K562 (cell line): ENCODE measurements around the gene CTRL. TPM values are rescaled to one million over a fixed set of nuclear protein-coding genes. Genes with fewer than 3 reads are reported as not detected.

ENCODE experiments used
- CREB3L1 ChIP-seq: fragments of 450-650 bp; IDR thresholded peaks from 2 replicates; pipeline ENCODE4 v1.6.1; 2014; ENCODE audit warnings: low read depth, mild to moderate bottlenecking, moderate library complexity, borderline replicate concordance
- FOXP4 ChIP-seq: sonication (generic); formaldehyde crosslinking; IDR thresholded peaks from 2 replicates; pipeline ENCODE4 v1.8.0; 2022; ENCODE audit warnings: mild to moderate bottlenecking, missing genetic modification reagents, borderline replicate concordance
- HNRNPLL ChIP-seq: fragments of 200-400 bp; formaldehyde crosslinking; IDR thresholded peaks from 2 replicates; pipeline ENCODE4 v1.6.1; 2017; ENCODE audit warnings: low read length, low read depth, mild to moderate bottlenecking; ENCODE audit not compliant: poor library complexity, severe bottlenecking
- KDM2B ChIP-seq: fragments of 250-450 bp; sonication (Bioruptor Pico); IDR thresholded peaks from 2 replicates; pipeline ENCODE4 v1.8.0; 2021; ENCODE audit warnings: mild to moderate bottlenecking, moderate library complexity
- SIRT6 ChIP-seq: IDR thresholded peaks from one replicate; pipeline ENCODE4 v1.6.1; 2012; ENCODE audit warnings: low read depth, mild to moderate bottlenecking, control low read depth, inconsistent platforms, low read length, moderate library complexity
- UBTF ChIP-seq, 2 experiments: IDR thresholded peaks; 2 replicates each; pipeline ENCODE4 v1.6.1; 2012; ENCODE audit warnings: improper control_type of control experiment in 2 of 2, low read depth in 2 of 2, low read length in 2 of 2, borderline replicate concordance in 1 of 2
- ZNF165 ChIP-seq: fragments of 250-450 bp; sonication (Bioruptor Pico); IDR thresholded peaks from 2 replicates; pipeline ENCODE4 v1.4.0; 2020; ENCODE audit warnings: borderline replicate concordance
- polyA plus RNA-seq, 8 experiments: library from polyadenylated mRNA; depleted of rRNA in 4 of 8; stranded (reverse) in 5 of 8; unstranded in 3 of 8; fragments of >200 nt; fragmentation: Nextera tagmentation in 2 of 8; fragmentation: Illumina TruSeq in 1 of 8; extraction: Ambion mirVana in 2 of 8; extraction: Trizol in 1 of 8; gene quantifications; 2 replicates each; pipeline versions ENCODE4 v1.2.1 to v1.2.3, GENCODE V29; 2011 to 2014; ENCODE audit warnings: inconsistent platforms in 1 of 8, missing spikeins in 1 of 8
- total RNA-seq, 7 experiments: library from RNA; depleted of rRNA in 6 of 7; stranded (reverse); fragments of >200 nt in 6 of 7; fragmentation: Illumina TruSeq in 2 of 7; extraction: Trizol in 2 of 7; gene quantifications; 2 replicates each; pipeline versions ENCODE4 v1.2.1 to v1.2.3, GENCODE V29; 2011 to 2021; ENCODE audit warnings: low replicate concordance in 1 of 7
- TF ChIP-seq, protein P1 (sequence below), 3 experiments: fragments of 200-800 bp in 1 of 3; fragments of 250-450 bp in 1 of 3; fragments of 450-650 bp in 1 of 3; sonication (Bioruptor Pico) in 1 of 3; sonication (Bioruptor generic) in 1 of 3; formaldehyde crosslinking in 1 of 3; IDR thresholded peaks; 2 replicates each; pipeline versions ENCODE4 v1.6.1 to v1.8.0; 2016 to 2022; ENCODE audit warnings: mild to moderate bottlenecking in 2 of 3, missing genetic modification characterization in 2 of 3, missing compliant biosample characterization in 1 of 3, moderate library complexity in 1 of 3
- TF ChIP-seq, protein P2 (sequence below): fragments of 250-450 bp; sonication (Bioruptor Pico); IDR thresholded peaks from 2 replicates; pipeline ENCODE4 v1.4.0; 2020; ENCODE audit warnings: mild to moderate bottlenecking, moderate library complexity
- TF ChIP-seq, protein P3 (sequence below): sonication (generic); formaldehyde crosslinking; IDR thresholded peaks from 2 replicates; pipeline ENCODE4 v1.8.1; 2023; ENCODE audit warnings: mild to moderate bottlenecking, missing genetic modification reagents, moderate library complexity

CTRL gene
- total and polyA plus RNA-seq, 9 of the 15 experiments (the other 6 are each of a cell fraction or from before 2014, with no cell fraction given) = 1.4 to 5.6 (median 2.5) TPM

GRCh38 chr16:67967958-67968399 is 36.3 kb upstream of the CTRL start (continued):
- TF ChIP-seq FOXP4 (no peak), CREB3L1 (peak; percentile 85), UBTF (IDR thresholded peaks at IDR 0.05; ENCODE audit: borderline replicate concordance in 1 of 2, low read depth in 2 of 2, low read length in 2 of 2) (peak in 1 of 2 experiments; percentile 24; a peak in 1 of 4 replicates), ZNF165 (no peak), SIRT6 (no peak), KDM2B (CRISPR knock-in tag) (0 out of 2 replicates have a peak, but pooled peaks have one; percentile 60), HNRNPLL (no peak)
- TF ChIP-seq, protein P1, sequence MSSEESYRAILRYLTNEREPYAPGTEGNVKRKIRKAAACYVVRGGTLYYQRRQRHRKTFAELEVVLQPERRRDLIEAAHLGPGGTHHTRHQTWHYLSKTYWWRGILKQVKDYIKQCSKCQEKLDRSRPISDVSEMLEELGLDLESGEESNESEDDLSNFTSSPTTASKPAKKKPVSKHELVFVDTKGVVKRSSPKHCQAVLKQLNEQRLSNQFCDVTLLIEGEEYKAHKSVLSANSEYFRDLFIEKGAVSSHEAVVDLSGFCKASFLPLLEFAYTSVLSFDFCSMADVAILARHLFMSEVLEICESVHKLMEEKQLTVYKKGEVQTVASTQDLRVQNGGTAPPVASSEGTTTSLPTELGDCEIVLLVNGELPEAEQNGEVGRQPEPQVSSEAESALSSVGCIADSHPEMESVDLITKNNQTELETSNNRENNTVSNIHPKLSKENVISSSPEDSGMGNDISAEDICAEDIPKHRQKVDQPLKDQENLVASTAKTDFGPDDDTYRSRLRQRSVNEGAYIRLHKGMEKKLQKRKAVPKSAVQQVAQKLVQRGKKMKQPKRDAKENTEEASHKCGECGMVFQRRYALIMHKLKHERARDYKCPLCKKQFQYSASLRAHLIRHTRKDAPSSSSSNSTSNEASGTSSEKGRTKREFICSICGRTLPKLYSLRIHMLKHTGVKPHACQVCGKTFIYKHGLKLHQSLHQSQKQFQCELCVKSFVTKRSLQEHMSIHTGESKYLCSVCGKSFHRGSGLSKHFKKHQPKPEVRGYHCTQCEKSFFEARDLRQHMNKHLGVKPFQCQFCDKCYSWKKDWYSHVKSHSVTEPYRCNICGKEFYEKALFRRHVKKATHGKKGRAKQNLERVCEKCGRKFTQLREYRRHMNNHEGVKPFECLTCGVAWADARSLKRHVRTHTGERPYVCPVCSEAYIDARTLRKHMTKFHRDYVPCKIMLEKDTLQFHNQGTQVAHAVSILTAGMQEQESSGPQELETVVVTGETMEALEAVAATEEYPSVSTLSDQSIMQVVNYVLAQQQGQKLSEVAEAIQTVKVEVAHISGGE (CRISPR knock-in tag; IDR thresholded peaks at IDR 0.05) = 0 out of 6 replicates have a peak, but pooled peaks of 1 of the 3 experiments have one; percentile 41
- TF ChIP-seq, protein P2, sequence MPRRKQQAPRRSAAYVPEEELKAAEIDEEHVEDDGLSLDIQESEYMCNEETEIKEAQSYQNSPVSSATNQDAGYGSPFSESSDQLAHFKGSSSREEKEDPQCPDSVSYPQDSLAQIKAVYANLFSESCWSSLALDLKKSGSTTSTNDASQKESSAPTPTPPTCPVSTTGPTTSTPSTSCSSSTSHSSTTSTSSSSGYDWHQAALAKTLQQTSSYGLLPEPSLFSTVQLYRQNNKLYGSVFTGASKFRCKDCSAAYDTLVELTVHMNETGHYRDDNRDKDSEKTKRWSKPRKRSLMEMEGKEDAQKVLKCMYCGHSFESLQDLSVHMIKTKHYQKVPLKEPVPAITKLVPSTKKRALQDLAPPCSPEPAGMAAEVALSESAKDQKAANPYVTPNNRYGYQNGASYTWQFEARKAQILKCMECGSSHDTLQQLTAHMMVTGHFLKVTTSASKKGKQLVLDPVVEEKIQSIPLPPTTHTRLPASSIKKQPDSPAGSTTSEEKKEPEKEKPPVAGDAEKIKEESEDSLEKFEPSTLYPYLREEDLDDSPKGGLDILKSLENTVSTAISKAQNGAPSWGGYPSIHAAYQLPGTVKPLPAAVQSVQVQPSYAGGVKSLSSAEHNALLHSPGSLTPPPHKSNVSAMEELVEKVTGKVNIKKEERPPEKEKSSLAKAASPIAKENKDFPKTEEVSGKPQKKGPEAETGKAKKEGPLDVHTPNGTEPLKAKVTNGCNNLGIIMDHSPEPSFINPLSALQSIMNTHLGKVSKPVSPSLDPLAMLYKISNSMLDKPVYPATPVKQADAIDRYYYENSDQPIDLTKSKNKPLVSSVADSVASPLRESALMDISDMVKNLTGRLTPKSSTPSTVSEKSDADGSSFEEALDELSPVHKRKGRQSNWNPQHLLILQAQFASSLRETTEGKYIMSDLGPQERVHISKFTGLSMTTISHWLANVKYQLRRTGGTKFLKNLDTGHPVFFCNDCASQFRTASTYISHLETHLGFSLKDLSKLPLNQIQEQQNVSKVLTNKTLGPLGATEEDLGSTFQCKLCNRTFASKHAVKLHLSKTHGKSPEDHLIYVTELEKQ (CRISPR knock-in tag) = no peak
- TF ChIP-seq, protein P3, sequence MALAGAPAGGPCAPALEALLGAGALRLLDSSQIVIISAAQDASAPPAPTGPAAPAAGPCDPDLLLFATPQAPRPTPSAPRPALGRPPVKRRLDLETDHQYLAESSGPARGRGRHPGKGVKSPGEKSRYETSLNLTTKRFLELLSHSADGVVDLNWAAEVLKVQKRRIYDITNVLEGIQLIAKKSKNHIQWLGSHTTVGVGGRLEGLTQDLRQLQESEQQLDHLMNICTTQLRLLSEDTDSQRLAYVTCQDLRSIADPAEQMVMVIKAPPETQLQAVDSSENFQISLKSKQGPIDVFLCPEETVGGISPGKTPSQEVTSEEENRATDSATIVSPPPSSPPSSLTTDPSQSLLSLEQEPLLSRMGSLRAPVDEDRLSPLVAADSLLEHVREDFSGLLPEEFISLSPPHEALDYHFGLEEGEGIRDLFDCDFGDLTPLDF (CRISPR knock-in tag) = 0 out of 2 replicates have a peak, but pooled peaks have one; percentile 29
